Fibroblast of mammary gland (primary cell): ENCODE results near the gene TMEM132C.

Experiments
- DNase-seq: peaks from one replicate; pipeline ENCODE4 v3.0.0-alpha.2; 2010; ENCODE audit warnings: low read depth
- H3K4me3 ChIP-seq: 2 replicates; pipeline ENCODE4 v1.5.1; 2011; ENCODE audit warnings: low read depth, mild to moderate bottlenecking, low read length, moderate library complexity; ENCODE audit not compliant: control insufficient read depth
- CTCF ChIP-seq: conservative IDR thresholded peaks from 2 replicates; pipeline ENCODE4 v1.5.1; 2011; ENCODE audit warnings: low read depth, low read length, inconsistent platforms; ENCODE audit not compliant: control insufficient read depth, insufficient read depth

The TMEM132C gene

GRCh38 chr12:128617304-128617833 is 350.4 kb downstream of the TMEM132C start:
- no peak for TF ChIP-seq CTCF
- H3K4me3 ChIP-seq = no peak overlapping the region
- DNase-seq = no peak

GRCh38 chr12:128619263-128619662 is 352.3 kb downstream of the TMEM132C start:
- TF ChIP-seq CTCF = no peak
- DNase-seq = no peak
- no peak overlapping the region for H3K4me3 ChIP-seq

GRCh38 chr12:128621304-128621703 is 354.3 kb downstream of the TMEM132C start:
- TF ChIP-seq CTCF = no peak
- DNase-seq = no peak
- H3K4me3 ChIP-seq = no peak overlapping the region

GRCh38 chr12:128623748-128624147 is 356.8 kb downstream of the TMEM132C start:
- no peak for TF ChIP-seq CTCF
- no peak for DNase-seq
- no peak overlapping the region for H3K4me3 ChIP-seq

GRCh38 chr12:128626808-128627320 is 359.9 kb downstream of the TMEM132C start:
- no peak for DNase-seq
- TF ChIP-seq CTCF = no peak
- H3K4me3 ChIP-seq = no peak overlapping the region

GRCh38 chr12:128627659-128628058 is 360.7 kb downstream of the TMEM132C start:
- no peak for TF ChIP-seq CTCF
- H3K4me3 ChIP-seq = no peak overlapping the region

GRCh38 chr12:128629979-128630378 is 363.0 kb downstream of the TMEM132C start:
- H3K4me3 ChIP-seq = no peak overlapping the region
- no peak for TF ChIP-seq CTCF
- DNase-seq = no peak

More at GRCh38 chr12:128627659-128628058, 360.7 kb downstream of the TMEM132C start:
- no peak for DNase-seq
